Activated CD4-positive, alpha-beta T cell treated with anti-CD3 and anti-CD28 coated beads for 24 hours (primary cell): ENCODE measurements around the gene FOXP1.
"Not testable (repeated sequence)": the region's sequence is repeated elsewhere in the genome, so short reads cannot be mapped to it uniquely, and the experiment has no call there.

Experiments
- DNase-seq, 2 donors: peaks; one replicate each; pipeline ENCODE4 v3.0.0-alpha.2; 2020; ENCODE audit warnings: low read depth in 2 of 2

Gene FOXP1

DNA sequence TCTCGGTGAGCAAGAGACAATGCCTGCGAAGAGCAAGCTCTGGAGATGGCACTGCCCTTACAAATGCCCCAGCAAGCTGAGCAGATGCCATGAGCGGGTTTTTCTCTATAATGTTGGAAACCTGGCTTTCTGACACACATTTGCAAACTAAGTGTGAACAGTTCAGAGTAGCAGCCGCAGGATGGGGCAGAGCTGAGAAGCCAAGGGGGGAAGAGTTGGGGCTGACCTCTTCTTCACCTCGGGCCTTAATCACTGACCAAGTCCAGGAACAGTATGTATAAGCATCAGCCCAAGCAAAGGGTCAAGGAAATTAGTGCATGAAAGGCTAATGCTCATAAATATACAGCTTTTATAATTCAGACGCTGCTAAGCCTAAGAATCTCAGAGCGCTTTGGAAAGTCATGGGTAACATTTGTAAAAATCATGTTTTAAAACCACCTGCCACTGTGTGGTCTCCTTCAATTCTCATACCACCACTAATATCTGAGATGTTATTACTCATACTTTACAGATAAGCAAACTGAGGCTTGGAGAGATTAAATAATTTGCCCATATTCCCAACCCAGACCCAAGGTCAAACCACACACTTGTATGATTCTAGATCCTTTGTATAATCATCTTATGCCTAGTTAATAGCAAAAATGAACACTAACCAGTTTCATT, 603.4 kb downstream of the FOXP1 start:
- DNase-seq: no peak

DNA sequence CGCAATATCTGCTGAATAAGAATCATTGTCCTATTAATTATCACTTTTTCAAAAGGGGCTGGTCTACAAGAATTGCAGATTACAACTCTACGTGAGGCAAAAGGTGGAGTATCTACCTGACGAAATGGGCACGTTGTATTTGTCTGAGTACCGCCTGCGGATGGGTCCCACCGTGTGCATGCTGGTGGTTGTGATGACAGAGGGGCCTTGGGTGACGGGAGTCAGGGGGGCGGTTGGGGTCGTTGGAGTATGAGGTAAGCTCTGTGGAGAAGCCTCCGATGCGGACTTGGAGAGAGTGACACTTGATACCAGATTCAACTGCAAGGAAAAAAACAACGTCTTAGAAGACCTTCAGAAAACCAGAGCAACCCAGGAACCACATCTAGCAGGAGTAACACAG, 605.8 kb downstream of the FOXP1 start:
- DNase-seq: no peak

DNA sequence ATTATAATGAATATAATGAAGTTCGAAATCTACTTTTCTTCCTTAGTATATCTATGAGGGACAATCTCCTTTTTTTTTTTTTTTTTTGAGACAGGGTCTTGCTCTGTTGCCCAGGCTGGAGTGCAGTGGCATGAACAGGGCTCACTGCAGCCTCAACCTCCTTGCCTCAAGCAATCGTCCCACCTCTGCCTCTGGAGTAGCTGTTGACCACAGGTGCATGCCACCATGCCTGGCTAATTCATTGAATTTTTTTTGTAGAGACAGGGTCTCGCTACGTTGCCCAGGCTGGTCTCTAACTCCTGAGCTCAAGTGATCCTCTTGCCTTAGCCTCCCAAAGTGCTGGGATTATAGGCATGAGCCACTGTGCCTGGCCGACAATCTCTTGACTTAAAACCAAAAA, 607.5 kb downstream of the FOXP1 start:
- DNase-seq: not testable (repeated sequence)

DNA sequence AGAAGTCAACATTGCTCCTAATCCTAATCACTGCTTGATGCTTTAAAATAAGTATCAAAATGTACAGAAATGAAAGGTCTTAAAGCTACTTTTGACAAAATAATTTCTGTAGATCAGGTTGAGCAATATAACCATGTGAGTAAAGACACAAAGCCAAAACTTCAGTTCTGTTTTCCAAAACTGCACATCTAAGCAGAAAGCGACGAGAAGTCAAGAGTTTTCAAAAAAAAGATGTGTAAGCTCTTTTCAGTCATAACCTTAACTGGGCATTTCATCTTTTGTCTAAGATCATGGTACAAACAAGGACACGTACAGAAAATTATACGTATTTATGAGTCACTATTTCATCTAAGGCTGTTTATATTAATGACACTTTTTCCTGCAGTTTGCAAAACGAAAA, 608.8 kb downstream of the FOXP1 start:
- no peak for DNase-seq

DNA sequence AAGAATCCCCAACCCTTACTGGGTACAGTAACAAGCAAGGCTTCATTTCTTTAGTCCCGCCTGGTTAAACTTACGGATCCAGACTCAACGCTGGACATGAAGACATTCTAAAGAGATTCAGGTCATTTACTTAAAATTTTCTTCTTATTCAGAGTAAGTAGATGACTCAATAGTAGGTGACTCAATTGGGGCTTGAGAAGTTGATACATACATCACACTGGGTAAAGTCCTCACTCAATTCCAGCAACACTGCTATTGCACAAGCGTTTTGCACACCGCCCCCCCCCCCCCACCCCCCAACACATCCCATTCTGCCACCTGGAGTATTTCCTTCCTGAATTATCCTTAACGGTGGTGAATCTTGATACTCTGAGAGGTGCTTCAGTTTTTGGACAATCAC, 610.0 kb downstream of the FOXP1 start:
- DNase-seq: no peak

DNA sequence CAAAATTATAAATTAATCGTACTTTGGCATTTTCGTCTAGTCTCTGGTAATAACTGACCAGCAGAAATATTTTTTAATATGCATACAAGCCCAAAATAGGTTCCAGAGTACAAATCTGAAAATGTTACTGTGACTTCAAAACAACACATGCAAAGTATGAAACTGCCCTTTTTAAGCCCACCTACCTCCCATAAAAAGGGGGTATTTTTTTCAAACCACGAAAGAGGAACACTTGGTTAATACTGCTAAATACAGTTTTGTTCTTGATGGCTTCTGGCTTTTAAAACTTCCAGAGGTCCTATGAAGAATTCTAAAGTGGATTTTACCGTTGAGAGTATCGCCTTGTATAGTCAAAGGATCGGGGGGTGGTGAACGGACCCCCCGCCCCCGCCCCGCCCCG, 610.7 kb downstream of the FOXP1 start:
- no peak for DNase-seq

DNA sequence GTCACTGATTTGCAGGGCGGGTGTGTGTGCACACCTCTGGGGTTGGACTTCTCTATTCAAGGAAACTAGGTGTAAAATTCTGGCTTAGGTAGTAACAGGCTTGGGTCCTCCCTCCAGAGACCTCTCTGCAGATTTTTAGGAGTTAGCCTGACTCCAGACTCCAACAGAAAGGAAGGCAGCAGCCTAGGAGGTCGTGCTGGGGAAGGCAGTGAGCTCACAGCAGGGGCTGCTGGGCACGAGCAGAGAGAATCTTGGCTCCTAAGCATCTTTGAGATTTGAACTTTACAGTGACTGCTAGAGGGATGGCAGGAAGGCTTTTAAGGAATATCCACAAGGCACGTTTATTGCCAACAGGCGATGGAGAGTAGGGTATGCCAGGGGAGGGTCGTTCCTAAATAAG, 612.6 kb downstream of the FOXP1 start:
- no peak for DNase-seq

DNA sequence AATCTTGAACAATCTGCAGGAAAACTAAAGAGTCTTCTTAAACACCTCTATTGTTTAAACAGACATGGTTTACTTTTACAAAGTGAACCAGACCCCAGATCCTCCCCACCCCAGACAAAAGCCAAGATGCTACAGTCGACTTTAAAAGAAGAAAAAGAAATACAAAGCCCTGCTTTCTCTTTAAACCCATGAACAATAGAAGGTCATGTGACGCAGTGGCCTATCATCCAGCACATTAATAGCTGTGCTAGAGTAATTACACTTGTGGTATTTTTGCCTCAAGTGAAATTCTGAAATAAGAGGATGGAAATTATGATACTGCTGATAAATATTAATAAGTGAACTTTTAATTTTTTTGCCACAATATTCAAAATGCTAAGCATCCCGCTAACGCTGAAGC, 613.4 kb downstream of the FOXP1 start:
- DNase-seq: no peak

DNA sequence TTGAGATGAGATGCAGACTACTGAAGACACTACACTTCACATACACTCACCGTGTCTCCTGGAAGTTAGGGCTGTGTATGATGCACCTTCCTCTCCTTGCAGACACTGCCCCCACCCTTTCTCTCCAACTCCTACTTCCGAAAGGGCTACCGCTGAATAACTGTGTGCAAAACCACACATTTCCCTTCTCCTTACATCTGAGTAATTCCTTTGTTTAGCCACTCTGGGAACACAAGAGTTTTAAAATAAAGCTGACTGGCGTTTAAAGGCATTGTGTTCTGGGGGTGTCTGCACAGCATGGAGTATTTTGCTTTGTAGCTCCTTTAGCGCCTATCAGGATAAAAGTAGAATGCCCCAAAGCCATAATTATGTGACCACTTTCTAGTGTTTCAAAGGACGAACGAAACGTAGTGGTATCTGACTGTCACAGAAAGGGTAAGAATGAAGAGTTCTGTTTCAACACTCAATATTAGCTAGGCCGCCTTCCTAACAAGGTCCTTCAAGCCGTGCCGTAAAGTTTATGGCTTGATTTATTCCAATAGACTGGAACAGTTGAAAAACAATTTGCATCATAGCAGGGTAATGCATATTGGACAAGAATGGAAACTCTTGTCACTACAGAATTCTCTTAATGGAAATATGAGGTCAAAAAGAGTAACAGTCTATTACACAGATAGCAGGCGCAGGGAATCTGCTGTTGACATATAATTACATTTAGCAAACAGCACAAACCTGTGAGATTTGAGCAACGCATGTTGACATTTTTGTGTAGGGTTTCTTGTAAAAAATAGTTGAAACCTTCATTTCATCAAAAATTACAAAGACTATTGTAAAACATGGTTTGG, 619.9 kb downstream of the FOXP1 start:
- DNase-seq: no peak

DNA sequence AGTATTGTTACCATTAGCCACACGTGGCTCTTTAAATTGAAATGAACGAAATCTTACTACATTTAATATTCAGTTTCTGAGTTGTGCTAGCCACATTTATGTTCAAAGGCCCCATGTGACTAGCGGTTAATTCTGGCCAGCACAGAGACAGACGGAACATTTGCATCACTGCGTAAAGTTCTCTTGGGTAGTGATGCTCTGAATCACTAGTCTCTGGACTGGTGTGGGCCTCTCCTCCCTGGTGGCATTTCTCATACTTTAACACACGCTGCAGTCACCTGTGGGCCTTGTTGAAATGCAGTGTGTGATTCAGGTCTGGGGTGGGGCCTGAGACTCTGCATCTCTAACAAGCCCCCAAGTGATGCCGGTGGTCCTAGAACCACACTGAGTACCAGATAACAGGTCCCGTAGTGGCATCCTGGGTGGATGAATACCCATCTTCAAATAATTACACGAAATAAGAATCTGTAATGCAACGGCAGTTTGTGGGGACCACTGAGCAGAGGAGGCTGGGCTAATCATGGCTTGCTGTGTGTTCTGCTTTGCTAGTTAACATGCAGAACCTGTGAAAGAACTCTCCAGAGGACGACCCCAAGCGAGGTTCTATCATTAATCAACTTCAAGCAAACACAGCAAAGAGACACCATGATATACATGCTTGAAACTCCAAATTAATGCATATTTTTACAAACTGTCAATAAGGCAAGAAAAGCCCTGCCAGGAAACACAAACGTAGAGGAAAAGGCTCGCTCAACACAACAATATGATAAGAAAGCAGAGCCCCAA, 623.8 kb downstream of the FOXP1 start:
- no peak for DNase-seq

DNA sequence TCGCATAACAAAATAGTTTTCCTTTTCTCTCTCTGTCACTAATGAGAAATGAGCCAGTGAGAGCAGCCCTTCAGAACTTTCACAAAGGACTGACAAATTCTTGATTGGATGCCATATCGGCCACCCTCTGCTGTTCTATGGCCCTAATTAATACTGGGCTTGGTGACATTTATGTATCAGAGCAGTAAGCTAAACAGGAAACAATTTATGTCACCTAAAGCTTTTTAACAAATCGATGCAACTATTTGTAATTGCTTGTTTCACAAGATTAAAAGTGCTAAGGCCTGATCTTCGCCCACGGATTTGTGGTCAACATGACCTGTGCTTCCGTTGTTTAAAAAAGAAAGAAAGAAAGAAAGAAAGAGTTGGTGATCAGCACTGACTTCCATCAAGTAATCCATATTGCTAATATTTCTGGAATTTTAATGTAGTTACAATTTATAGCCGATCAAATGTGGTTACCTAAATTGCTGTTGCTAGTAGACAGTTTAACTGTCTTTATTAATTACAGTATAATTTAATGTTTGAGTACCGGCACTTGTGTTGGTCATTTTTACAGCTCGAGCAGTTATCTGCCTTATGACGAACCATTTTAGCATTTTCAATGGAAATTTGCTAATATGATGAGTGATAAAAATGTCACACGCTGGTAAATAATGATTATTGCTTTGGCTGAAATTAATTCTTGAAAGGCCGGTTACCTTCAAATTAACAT, 631.3 kb downstream of the FOXP1 start:
- no peak for DNase-seq

DNA sequence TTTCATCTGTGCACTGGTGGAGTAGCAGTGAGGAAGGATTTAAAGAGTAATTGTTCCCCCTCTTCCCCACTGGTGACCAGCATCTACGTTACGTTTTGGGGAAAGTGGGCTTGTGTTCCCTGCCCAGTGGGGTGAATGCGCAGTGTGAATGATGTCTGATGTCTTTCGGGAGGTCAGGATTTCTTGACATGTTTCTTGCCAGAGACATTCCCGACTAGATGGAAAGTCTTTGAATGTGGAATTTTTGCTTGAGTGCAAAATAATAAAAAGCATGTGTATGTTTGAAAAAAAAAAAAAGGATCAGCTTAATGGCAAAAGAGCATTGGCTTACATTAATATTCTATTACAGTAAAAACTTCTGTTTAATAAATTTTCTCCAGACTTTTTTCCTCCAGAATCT, 632.2 kb downstream of the FOXP1 start:
- DNase-seq: no peak

DNA sequence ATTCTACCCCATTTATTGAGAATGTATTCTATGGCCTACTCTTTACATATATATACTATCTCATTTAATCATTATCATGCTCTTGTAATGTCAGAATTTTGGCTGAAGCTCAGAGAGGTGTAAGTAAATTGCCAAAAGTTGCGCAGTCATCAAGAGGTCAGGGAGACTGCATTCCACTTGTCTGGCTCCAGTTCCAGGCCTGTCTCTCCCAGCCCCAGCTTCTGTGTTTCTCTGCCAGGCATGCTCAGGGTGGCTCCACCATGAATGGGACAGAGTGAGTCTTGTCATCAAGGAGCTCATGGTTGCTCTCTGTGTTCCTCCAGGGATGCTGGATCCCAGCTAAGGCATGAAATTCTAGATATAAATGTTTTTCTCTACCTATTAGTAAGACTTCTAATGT, 635.9 kb downstream of the FOXP1 start:
- DNase-seq: no peak

DNA sequence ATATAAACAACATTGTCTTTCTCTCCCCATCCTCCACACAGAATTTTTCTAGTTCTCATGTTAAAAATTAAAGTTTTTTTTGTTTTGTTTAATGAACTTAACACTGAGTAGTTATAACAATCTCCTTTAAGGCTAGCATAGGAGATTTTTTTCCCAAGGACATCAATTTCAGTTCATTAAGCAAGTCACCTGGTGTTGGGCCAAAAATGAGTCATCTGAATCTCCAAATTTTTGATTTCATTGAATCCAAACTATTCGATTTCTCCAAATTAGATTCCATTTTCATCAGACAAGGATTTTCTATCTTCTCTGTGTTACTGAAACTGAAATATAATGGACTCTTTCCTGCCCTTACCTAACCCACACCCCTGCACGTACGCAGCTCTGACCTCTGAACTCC, 639.6 kb downstream of the FOXP1 start:
- no peak for DNase-seq

DNA sequence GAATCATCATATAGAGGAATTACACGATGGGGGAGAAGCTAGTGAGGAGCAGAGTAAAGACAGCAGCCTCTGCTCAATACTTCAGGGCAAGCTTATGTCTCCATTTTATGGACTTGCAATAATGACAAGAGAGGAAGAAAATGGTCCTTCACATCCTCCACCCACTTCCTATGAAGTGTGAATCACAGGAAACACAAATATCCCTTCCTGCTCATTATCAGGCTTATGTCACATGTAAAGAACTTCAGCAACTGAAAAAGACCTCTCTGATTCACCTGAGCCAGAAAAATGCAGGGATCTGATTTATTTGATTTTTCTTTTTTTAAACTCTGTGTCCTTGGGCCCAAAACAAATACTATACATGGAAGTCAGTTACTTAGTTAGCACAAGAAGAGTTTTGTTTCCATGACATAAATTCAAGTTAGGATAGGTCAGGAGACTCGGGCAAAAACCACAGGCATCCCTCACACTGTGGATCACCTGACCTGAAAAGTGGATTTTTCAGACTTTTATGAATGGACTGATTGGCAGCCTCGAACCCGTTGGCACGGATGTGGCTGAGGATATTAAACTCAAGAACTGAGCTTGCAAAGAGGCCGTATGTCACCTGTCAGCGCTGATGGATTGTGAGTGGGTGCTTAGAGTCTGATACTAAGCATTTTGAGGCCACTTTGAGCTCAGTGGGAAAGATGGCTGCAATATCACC, 650.3 kb downstream of the FOXP1 start:
- no peak for DNase-seq

DNA sequence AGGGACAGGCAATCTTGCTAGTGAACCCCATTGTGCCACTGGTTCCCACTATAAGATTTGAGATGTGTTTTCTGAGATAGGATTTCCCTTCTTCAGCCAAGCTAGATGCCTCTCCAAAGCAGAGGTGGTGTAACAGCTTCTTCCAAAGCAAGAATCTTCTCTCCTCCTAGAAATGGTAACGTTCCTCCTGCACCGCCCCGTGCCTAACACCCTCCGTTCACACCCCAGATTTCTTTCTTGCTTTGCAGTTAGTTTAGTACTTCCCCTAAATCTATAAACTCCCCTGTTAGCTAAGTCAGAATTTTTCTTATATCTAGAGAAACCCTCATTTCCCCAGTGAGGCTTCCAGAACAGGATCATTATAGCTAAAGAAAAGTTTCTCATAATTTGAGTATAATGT, 653.5 kb downstream of the FOXP1 start:
- DNase-seq: no peak

DNA sequence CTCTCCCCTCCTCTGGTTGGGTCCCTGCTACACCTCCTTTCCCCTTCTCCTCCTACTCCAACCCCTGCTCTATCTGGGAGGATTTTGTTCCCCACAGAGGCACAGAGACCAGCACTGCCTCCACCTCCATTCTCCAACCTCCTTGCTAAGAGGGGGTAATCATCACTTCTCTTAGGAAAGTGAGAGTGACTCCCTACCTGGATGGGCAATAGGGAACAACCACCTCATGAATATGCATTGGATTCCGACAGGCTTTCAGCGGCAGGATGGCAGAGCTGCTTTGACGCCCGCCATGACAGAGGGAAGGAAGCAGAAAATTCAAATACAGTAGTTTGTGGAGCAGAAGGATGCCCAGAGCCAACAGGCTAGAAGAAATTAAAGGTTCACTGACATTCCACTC, 656.3 kb downstream of the FOXP1 start:
- no peak for DNase-seq

DNA sequence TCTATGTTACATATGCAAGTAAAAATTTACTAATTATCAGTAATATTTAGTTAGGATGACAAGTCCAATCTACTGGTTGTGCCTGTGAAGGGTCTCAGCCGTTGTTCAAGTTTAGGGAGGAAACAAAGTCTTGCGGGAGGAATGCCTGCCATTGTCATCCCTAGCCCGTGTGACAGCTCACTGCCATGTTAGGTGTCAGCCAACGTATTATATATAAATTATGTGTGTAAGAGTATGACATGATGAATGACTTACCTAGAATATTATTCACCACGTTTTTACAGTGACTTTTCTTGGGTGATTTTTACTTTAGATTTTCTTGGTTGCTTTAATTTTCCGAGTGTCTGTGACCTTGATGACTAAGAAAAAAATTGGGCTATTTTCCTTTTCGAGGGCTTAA, 656.7 kb downstream of the FOXP1 start:
- no peak for DNase-seq

DNA sequence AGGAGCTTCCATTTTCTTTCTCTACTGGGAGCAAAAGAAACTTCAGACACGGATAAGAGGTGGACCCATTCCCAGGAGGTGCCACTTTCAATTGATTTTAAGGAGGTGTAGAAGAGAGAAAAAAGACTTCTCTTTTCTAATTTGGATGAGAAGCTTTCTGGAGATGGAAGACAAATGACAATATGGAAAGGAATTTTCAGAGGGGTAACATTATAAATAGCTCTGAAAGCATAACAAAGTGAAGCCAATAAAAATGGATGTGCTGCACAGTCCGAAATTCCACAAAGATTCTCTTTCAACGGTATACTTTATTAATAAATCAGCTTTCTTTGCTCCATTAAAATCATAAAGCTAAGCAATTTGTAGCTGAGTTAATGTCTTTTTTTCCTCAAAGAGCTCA, 663.9 kb downstream of the FOXP1 start:
- no peak for DNase-seq

DNA sequence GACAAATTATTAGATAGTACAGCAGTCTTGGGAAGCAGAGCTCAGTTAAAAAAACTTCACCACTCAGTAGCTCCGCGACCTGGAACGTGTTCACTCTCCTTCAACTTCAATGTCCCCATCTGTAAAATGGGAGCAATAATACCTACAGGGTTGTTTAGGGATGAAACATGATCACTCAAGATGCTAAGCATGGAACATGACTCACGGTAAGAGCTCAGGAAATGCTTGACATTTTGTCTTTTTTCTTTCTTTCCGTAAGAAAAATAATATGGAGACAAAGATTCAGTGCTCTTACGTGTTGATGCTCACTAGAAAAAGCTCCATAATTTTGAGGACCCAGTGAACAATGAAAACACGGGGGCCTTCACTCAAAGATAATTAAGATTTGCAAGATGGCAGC, 664.4 kb downstream of the FOXP1 start:
- no peak for DNase-seq

DNA sequence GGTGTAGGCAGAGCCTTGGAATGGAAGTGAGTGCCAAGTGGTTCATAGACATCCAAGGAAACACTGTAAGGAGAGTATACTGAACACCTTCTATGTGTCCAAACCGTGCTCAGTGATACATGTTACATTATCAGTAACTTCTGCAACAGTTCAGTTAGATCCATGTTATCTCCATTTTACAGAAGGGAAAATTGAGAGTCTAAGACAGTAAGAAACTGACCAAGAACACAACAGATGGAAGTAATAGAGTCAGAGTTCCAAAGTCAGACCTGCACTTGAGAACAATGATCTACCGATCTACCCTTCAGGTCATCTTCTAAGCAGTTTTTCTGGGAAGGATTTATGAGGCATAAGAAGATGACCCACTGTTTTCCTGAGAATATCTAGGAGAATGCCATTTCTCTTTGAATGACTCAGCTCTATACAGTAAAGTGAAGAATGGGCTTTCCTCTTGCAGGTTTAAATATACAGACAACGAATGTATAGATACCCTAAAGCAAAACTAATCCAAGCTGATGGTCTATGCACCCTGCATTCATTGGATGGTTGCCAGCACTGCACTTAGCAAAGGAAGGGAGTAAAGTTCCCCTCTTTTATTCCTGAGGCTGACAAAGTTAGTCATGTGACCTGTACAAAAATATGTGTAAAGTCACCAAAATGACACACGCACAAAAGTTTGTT, 667.0 kb downstream of the FOXP1 start:
- DNase-seq: no peak
